ENCODE results near the gene FBXO9.
A peak's percentile ranks its signal among the peaks of the same experiment; 100 is the strongest.

The FBXO9 gene

DNA sequence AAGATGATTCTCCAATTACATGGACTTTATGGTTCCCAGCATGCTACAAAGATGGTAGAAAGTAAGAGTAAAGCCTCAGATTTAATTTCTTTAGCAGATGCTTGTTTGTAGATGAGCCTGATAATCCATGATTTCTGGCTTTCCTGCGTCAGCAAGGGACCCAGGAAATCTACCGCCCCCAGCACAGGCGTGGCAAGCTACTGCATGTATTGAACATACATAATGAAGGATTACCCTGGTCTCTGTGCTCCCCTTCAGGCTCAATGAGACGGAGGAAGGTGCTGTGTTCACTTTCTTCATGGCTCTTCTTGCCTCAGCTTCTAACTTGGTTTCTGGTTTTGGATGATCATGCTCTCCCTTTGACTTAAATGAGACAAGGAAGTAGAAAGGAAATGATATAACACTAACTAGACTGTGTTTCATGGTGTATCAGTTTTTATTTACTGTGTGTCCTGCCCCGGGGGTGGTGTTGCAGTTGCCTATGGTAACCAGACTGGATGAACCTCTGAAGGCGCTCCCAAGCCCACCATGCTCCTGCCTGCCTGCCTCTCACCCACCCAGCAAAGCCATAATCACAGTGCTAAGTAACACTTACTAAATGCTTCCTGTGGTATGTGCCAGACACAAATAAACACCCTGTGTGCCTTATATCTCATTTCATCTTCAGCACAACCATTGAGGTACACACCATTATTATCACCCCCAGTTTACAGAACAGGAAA, 65.5 kb downstream of the FBXO9 start:
- intact Hi-C loops (cut with DNase I), result no loop called here
- no peak for DNase-seq

GRCh38 chr6:53133961-53134360, 68.8 kb downstream of the FBXO9 start:
- intact Hi-C loops (cut with DNase I), result no loop called here
- peak in 1 of 10 donors; percentile 75 for DNase-seq

- intact Hi-C loops (cut with DNase I), result no loop called here
- DNase-seq, result no peak
Measured at GRCh38 chr6:53134601-53135235, 69.5 kb downstream of the FBXO9 start.

- DNase-seq, result no peak
- intact Hi-C loops (cut with DNase I), result no loop called here
Measured at GRCh38 chr6:53136000-53136609, 70.9 kb downstream of the FBXO9 start.

DNA sequence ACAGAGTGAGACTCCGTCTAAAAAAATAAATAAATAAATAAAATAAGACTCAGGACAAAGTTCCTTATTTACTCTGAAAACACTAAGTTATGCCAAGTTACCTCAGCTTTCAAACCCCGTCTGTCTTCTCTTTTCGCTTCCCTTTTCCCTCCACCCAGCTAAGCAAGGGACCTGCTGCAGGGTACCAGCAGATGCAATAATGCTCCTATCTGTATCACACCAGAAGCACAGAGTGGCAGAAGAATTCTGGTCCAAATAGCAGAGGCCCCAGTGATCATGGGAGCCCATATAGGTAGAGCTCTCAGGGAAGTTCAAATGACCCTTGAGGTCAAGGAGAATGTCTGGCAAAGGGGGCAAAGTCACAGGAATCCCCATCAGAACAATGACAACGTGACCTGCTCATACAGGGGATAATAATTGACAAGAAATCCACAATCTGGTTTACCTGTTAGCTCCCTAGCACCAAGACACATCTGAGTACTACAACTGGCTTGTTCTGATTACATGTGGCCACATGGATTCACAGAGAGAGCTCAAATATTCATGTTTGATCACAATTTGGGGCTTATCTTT, 74.7 kb downstream of the FBXO9 start:
- DNase-seq, result no peak
- intact Hi-C loops (cut with DNase I), result no loop called here

DNA sequence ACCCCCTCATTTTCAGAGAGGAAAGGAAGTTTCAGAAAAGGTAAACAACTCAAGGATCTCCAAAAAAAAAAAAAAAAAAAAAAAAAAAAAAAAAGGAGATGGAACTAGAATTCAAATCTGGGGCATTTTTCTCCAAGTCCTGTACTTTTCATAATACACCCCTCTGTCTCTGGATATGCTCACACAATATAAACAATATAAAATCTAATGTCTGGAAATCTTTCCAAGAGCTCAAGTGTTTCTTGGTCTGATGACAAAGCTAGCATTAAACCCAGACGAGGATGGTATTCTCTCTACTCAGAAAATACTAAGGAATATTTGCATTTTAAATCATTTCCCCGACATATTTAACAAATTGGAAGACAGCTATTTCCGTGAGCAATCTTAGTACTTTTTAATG, 77.6 kb downstream of the FBXO9 start:
- intact Hi-C loops (cut with DNase I), result no loop called here
- no peak for DNase-seq

DNA sequence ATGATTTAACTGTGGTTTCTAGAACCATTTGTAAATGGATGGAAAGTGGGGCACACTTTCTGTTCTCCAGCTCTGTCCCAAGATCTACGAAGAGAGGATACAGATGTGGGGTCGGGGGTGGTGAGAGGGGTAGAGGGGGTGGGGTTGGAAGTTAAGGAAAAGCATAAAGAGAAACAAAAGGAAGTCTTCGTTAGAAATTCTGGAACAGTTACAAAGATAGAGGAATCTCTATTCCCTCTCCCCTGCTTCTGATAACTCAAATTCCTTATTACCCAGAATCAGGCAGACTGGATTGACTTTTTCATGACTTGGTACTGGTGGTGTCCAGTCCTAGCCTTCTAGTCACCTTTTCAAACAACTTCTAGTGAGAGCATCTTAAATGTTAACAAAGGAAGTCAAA, 78.5 kb downstream of the FBXO9 start:
- intact Hi-C loops (cut with DNase I), result no loop called here

GRCh38 chr6:53144802-53145201, 79.6 kb downstream of the FBXO9 start:
- intact Hi-C loops (cut with DNase I), result no loop called here

More for the DNA sequence above, 78.5 kb downstream of the FBXO9 start:
- DNase-seq, result no peak

GRCh38 chr6:53148684-53149083, 83.5 kb downstream of the FBXO9 start, which contains the start of gene GCM1:
Gene GCM1, minus strand, starts transcription at chr6:53148841. Its CDS starts 3,209 bp downstream, at chr6:53145632.
- intact Hi-C loops (cut with DNase I), result no loop called here

More at GRCh38 chr6:53144802-53145201, 79.6 kb downstream of the FBXO9 start:
- no peak for DNase-seq

More at GRCh38 chr6:53148684-53149083, 83.5 kb downstream of the FBXO9 start, which contains the start of gene GCM1:
- no peak for DNase-seq

Measured in posterior cingulate gyrus (tissue), 11 donors.